ENCODE results near the gene PHACTR3.

DNA sequence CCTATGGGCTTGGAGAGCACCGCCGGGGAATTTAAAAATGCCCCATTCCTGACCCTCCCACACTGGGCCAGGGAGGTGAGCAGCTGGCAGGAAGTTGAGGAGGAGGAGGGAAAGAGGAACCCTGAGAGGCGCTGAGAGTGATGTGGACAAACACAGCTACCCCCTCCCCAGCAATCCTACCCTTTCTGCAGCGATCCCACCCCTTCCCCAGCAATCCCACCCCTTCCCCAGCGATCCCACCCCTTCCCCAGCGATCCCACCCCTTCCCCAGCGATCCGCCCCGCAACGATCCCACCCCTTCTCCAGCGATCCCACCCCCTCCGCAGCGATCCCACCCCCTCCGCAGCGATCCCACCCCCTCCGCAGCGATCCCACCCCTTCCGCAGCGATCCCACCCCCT, 217.4 kb downstream of the PHACTR3 start:
- TF ChIP-seq, protein P1, sequence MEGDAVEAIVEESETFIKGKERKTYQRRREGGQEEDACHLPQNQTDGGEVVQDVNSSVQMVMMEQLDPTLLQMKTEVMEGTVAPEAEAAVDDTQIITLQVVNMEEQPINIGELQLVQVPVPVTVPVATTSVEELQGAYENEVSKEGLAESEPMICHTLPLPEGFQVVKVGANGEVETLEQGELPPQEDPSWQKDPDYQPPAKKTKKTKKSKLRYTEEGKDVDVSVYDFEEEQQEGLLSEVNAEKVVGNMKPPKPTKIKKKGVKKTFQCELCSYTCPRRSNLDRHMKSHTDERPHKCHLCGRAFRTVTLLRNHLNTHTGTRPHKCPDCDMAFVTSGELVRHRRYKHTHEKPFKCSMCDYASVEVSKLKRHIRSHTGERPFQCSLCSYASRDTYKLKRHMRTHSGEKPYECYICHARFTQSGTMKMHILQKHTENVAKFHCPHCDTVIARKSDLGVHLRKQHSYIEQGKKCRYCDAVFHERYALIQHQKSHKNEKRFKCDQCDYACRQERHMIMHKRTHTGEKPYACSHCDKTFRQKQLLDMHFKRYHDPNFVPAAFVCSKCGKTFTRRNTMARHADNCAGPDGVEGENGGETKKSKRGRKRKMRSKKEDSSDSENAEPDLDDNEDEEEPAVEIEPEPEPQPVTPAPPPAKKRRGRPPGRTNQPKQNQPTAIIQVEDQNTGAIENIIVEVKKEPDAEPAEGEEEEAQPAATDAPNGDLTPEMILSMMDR (IDR thresholded peaks at IDR 0.05): no peak
- no peak for TF ChIP-seq POLR2A (IDR thresholded peaks at IDR 0.05)
- no peak for TF ChIP-seq POLR2AphosphoS5 (IDR thresholded peaks at IDR 0.05)
- no peak for TF ChIP-seq EP300 (IDR thresholded peaks at IDR 0.05)

Measured in suprapubic skin (tissue), 4 donors.